Renal pelvis (tissue), 4 donors: ENCODE data around the gene LRMDA. TPM values are rescaled to one million over a fixed set of nuclear protein-coding genes. Genes with fewer than 3 reads are reported as not detected.
"Not testable (repeated sequence)": the region's sequence is repeated elsewhere in the genome, so short reads cannot be mapped to it uniquely, and the experiment has no call there.

ENCODE experiments used
- DNase-seq: peaks from one replicate; pipeline ENCODE4 v3.0.0-alpha.2; 2013
- polyA plus RNA-seq, 3 donors: library from polyadenylated mRNA; unstranded; fragments of 120-200 nt; gene quantifications; one replicate each; pipeline ENCODE4 v1.2.1, GENCODE V29; 2013; ENCODE audit not compliant: insufficient read length in 3 of 3

The LRMDA gene
- polyA plus RNA-seq, 3 donors = 16.3 to 24.7 (median 22.1) TPM

DNA sequence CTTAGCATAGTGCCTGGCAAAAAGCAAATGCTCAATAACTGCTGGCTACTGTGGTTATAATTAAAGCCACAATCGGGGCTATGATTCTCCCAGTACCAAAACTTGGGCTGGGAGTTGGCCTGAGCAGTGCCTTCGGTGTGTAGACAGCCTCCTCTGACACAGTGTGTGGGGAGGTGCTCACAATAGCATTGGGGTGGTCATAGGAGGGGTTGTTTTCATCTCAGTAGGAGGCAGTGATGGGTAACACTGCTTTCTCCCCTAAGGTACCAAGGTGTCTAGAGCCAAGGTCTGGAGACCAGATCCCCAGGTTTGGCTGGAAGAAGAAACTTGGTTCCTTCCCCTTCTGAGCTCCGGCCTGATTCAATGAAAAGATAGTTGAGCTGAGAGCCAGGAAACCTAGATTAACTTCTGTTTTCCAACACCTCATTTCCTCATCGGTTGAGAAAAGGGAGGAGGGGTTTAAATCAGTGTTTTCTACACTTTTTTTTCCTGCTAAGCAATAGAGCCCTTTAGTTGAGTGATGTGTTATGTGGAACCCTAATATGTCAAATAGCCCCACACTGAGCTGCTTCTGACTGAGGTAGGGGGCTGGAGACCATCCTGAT lies 68.2 kb downstream of the LRMDA start:
- DNase-seq = no peak

- no peak for DNase-seq
Measured at GRCh38 chr10:75502389-75502788, 71.0 kb downstream of the LRMDA start.

DNA sequence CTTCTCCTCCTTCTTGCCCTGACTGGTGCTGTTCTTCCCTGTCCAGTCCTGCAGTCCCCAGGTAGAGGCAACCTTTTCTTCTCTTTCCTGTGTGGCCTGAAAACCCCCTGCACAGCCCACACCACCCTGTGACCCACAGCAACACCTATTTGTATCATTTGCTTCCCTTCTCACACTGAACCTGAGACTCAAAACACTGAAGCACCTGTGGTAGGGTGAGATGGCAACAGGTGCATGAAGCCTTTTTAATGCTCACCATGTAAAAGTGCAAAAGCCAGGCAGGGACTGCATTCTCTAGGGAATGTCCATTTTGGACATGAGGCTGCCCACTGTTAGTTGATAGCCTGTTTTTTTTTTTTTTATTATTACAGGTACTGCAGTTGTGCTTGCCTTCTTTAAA lies 71.4 kb downstream of the LRMDA start:
- no peak for DNase-seq

DNA sequence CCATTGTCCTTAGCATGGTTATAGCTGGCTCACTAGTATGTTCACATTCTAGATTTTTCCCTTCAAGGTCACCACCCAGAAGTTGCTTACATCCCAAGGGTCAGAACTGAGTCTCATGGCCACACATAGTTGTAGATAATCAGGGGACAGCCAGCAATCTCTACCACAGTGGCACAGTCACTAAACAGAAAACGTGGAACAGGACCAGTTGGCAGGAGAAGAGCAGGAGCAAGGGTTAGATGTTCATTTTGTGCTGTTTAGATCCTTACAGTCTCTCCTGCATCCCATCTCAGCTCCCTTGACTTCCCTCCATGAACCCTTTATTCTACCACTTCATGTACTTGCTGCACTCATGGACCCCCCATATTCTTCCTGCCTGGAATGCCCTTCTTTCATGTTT lies 73.9 kb downstream of the LRMDA start:
- no peak for DNase-seq

DNA sequence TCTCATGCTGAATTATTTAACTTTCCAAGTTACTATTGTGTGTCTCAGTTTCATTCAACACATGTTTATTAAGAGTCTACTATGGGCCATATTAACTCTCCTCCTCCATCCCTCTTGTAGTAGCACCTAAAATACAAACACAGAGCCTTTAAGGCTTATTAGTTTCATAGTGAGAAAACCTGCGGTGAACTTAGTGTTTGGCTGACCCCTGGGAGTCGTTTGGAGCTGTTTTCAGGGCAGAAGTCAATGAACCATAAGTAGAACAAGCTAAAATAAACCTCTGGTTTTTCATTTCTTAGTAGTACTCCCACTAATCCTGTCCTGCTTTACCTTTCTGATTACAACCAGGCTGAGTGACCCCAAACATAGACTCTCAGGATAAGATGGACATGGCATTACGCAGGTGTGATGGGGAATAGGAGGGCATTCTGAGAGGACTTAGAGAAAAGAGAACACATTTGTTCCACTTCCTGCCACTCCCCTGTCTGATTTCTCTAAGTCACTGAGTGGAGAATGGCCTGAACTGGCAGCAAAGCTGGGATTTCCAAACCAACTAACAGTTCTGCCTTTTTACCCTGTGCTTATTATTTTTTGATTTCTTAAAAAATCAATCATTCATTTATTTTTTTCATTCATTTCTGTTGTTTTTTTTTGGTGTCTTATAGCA lies 74.5 kb downstream of the LRMDA start:
- no peak for DNase-seq

- no peak for DNase-seq
Measured at GRCh38 chr10:75506930-75507329, 75.5 kb downstream of the LRMDA start.

GRCh38 chr10:75507469-75507868 lies 76.0 kb downstream of the LRMDA start:
- no peak for DNase-seq

DNA sequence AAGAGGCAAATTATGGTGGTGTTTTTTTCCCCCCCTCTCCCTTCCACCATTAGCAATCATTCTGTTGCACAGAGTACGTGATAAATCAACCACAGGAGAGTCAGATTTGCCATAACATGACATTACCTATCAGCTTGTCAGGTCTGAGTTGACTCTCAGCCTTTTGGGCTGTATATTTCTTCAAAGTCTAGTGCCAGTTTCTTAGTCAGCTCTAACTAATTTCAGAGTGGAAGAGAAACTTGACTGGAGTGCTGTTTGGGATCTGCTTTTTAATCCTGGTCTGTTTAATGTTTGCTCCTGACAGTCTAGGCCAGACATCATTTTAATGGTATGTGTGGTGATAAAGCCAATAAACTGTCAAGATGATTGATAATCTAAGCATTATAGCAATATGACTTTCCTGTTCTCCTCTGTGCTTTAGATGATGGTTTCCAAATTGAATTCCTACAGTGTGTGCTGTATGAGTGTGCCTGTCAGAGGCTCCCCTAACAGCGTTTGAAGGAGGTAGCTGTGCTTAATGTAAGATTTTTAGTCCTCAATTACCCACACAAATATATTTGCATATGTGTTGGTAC lies 76.9 kb downstream of the LRMDA start:
- peak; percentile 38 for DNase-seq

DNA sequence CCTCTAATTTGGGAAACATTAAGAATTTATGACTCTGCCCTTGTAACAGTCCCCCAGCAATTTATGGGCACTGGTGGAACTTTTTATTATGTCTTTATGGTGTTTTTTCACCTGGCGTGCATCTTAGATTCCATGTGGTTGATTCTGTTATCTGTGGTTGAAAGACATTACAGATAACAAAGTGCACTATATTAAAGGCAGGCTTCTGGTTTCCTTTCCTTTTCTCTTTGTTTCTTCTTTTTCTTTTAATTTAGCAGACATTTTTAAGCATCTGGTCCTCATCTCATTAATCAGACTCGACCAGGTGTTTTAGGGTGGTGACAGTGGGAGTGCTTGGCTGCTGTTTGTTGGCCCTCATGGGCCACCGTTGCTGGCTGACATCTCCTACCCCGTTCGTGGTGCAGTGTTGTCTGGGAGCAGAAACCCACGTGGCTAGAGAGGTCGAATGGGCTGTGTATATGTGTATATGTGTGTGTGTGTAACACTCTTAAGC lies 77.4 kb downstream of the LRMDA start:
- DNase-seq = no peak

DNA sequence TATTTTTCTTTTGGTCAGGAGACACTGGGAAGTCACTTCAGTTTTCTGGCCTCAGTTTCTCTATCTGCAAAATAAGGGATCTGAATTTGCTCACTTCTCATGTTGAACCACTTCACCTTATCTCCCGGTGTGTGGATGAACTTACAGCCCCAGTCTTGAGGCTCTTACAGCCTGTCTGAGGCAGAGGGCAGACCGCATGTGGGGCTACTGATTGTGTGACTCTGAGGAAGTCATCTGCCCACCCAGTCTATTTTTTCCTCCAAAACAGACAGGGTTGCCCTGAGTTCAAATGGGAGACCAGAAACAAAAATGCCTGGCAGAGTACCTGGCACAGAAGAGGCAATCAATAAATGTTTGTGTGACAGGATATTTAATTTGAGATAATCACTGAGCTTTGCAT lies 78.3 kb downstream of the LRMDA start:
- no peak for DNase-seq

- no peak for DNase-seq
Measured at GRCh38 chr10:75511011-75511410, 79.6 kb downstream of the LRMDA start.

- DNase-seq = no peak
Measured at GRCh38 chr10:75512203-75512933, 80.9 kb downstream of the LRMDA start.

- no peak for DNase-seq
Measured at GRCh38 chr10:75513292-75513885, 82.0 kb downstream of the LRMDA start.

- no peak for DNase-seq
Measured at GRCh38 chr10:75514830-75515229, 83.4 kb downstream of the LRMDA start.

- not testable (repeated sequence) for DNase-seq
Measured at GRCh38 chr10:75516154-75516553, 84.7 kb downstream of the LRMDA start.

DNA sequence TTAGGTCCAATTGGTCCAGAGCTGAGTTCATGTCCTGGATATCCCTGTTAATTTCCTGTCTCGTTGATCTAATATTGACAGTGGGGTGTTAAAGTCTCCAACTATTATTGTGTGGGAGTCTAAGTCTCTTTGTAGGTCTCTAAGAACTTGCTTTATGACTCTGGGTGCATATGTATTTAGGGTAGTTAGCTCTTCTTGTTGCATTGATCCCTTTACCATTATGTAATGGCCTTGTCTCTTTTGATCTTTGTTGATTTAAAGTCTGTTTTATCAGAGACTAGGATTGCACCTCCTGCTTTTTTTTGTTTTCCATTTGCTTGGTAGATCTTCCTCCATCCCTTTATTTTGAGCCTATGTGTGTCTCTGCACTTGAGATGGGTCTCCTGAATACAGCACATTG lies 87.8 kb downstream of the LRMDA start:
- DNase-seq = not testable (repeated sequence)

DNA sequence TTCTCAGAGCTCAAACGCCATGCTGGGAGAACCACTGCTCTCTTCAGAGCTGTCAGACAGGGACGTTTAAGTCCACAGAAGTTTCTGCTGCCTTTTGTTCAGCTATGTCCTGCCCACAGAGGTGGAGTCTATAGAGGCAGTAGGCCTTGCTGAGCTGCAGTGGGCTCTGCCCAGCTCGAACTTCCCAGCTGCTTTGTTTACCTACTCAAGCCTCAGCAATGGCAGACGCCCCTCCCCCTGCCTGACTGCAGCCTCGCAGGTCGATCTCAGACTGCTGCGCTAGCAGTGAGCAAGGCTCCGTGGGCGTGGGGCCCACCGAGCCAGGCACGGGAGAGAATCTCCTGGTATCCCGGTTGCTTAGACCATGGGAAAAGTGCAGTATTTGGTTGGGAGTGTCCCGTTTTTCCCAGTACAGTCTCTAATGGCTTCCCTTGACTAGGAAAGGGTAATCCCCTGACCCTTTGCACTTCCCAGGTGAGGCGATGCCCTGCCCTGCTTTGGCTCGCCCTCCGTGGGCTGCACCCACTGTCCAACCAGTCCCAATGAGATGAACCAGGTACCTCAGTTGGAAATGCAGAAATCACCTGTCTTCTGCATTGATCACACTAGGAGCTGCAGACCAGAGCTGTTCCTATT lies 89.9 kb downstream of the LRMDA start:
- DNase-seq = not testable (repeated sequence)

GRCh38 chr10:75525067-75525466 lies 93.6 kb downstream of the LRMDA start:
- DNase-seq = no peak

DNA sequence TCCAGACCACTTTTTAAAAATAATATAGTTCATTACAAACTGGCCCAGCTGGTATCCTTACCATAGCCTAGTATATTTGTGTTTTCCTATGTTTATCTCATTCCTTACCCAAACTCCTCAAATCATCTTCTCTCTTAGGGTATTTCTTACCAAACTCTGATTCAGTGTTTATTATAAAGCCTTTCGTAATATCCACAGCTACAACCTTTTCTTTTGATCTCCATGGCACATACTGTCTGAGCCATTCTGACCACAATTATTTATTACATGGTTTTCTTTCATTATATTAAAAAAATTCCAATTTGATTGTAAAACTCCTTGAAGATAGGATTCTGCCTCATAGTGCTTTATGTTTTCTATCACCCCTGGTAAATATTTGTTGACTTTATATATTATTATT lies 94.2 kb downstream of the LRMDA start:
- DNase-seq = no peak

- DNase-seq = no peak
Measured at GRCh38 chr10:75527542-75527941, 96.1 kb downstream of the LRMDA start.

- DNase-seq = no peak
Measured at GRCh38 chr10:75528392-75528791, 97.0 kb downstream of the LRMDA start.

- DNase-seq = peak; percentile 78
Measured at GRCh38 chr10:75530299-75530698, 98.9 kb downstream of the LRMDA start.
